Psoas muscle (tissue), 8 donors: ENCODE results near the gene ASTN2. TPM values are rescaled to one million over a fixed set of nuclear protein-coding genes. Genes with fewer than 3 reads are reported as not detected.

Experiments used
- ATAC-seq, 4 donors: fragments of 200-7000 bp; cut with Tn5 transposase; one replicate each; pipeline ENCODE4 v1.9.1; 2020; ENCODE audit warnings: moderate library complexity in 3 of 4, mild to moderate bottlenecking in 2 of 4
- DNase-seq, 2 donors: peaks; one replicate each; pipeline ENCODE4 v3.0.0-alpha.2; 2020
- H3K27ac ChIP-seq: fragments of 200-600 bp; one replicate; pipeline ENCODE4 v1.8.0; 2022
- H3K27me3 ChIP-seq, 3 donors: fragments of 200-600 bp in 1 of 3; one replicate each; pipeline versions ENCODE4 v1.6.1 to v1.8.0; 2013 to 2022; ENCODE audit warnings: low read length in 2 of 3, mild to moderate bottlenecking in 2 of 3, moderate library complexity in 1 of 3; ENCODE audit not compliant: insufficient read depth in 3 of 3
- H3K36me3 ChIP-seq, 2 donors: fragments of 200-600 bp in 1 of 2; one replicate each; pipeline versions ENCODE4 v1.6.1 to v1.8.0; 2013 to 2022; ENCODE audit warnings: low read depth in 1 of 2, mild to moderate bottlenecking in 1 of 2, moderate library complexity in 1 of 2; ENCODE audit not compliant: insufficient read depth in 1 of 2
- H3K4me1 ChIP-seq: fragments of 200-600 bp; one replicate; pipeline ENCODE4 v1.8.0; 2022
- H3K4me3 ChIP-seq: fragments of 200-600 bp; one replicate; pipeline ENCODE4 v1.8.0; 2022; ENCODE audit warnings: mild to moderate bottlenecking
- H3K9me3 ChIP-seq: fragments of 200-600 bp; one replicate; pipeline ENCODE4 v1.8.0; 2022
- WGBS, 3 donors: extraction: QIAGEN DNeasy Blood & Tissue Kit; methylation state at CpG; one replicate each; pipeline versions ENCODE4 v1.1.6 to v1.1.7; 2013; 5-methylcytosine and 5-hydroxymethylcytosine counted together
- intact Hi-C, 2 donors: fragments of 100-400 bp; cut with DNase I; formaldehyde crosslinking; loops; one replicate each; pipeline versions ENCODE4 v1.11.0 to v1.14.2; 2022
- polyA plus RNA-seq, 3 donors: library from polyadenylated mRNA; stranded (reverse); fragments of 200-250 nt; gene quantifications; one replicate each; pipeline ENCODE4 v1.2.3, GENCODE V29; 2013
- total RNA-seq, 4 donors: library from RNA; stranded (reverse); fragmentation: NEBNext Ultra II Directional in 2 of 4; extraction: Animal tissue kit (Norgen Biotek cat#: 25700) in 2 of 4; gene quantifications; one replicate each; pipeline versions ENCODE4 v1.2.1 to v1.2.4, GENCODE V29; 2021 to 2023
- TF ChIP-seq, protein P1 (sequence below): fragments of 200-600 bp; IDR thresholded peaks from one replicate; pipeline ENCODE4 v1.8.0; 2022; ENCODE audit warnings: antibody characterized with exemption
- donor health status: healthy with polysubstance abuse.
- donor health status: DM: no; HTN: no; CAD: no; lungs with moderate emphysema.
- donor health status: Bipolar disorder and iron deficiency.
- donor health status: healthy.
- donor health status: DM: yes; HTN: yes; CAD: no.
- donor health status: DM: no; HTN: no; CAD: no.
- donor health status: DM: no; HTN: no; CAD: no.
- donor health status: DM: yes; HTN: yes; CAD: no.

The ASTN2 gene
- total and polyA plus RNA-seq, 7 donors = 2.0 to 10.3 (median 3.3) TPM

- no peak for DNase-seq
- TF ChIP-seq, protein P1, sequence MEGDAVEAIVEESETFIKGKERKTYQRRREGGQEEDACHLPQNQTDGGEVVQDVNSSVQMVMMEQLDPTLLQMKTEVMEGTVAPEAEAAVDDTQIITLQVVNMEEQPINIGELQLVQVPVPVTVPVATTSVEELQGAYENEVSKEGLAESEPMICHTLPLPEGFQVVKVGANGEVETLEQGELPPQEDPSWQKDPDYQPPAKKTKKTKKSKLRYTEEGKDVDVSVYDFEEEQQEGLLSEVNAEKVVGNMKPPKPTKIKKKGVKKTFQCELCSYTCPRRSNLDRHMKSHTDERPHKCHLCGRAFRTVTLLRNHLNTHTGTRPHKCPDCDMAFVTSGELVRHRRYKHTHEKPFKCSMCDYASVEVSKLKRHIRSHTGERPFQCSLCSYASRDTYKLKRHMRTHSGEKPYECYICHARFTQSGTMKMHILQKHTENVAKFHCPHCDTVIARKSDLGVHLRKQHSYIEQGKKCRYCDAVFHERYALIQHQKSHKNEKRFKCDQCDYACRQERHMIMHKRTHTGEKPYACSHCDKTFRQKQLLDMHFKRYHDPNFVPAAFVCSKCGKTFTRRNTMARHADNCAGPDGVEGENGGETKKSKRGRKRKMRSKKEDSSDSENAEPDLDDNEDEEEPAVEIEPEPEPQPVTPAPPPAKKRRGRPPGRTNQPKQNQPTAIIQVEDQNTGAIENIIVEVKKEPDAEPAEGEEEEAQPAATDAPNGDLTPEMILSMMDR = no peak
- H3K4me1 ChIP-seq = no peaks in the 10 kb centered on the region
- no peaks in the 10 kb centered on the region for H3K27me3 ChIP-seq
- no peak for ATAC-seq
- 41 to 60% (median 56%) methylated on average over 8 of the region's 8 CpGs for WGBS, 3 donors
- no peak overlapping the region for H3K4me3 ChIP-seq
- intact Hi-C loops = no loop called here
- H3K36me3 ChIP-seq = no peaks in the 10 kb centered on the region
- H3K9me3 ChIP-seq = no peaks in the 10 kb centered on the region
- no peak overlapping the region for H3K27ac ChIP-seq
These were observed 156.5 kb downstream of the ASTN2 start for GRCh38 chr9:117258184-117258866.

DNA sequence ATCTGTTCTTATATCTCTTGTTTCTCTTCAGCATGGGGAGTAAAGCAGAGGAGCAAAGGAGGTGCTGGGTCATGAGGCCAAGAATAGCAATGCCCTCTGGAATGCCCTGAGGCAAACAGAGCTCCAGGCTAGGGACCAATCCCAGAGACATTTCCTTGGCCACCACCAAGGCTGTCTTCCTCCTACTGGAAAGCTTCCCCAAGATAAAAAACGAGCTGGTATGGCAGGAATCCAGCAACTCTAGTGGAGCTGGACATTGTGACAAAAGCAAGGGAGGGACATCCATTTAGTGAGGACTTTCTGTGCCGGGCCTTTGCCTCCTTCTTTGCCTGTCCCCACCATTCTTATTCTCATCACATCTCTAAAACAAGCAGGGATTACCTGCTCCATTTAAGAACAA, 161.6 kb downstream of the ASTN2 start:
- Histone ChIP-seq H3K9me3 (no peaks in the 10 kb centered on the region), H3K4me3 (no peak overlapping the region), H3K27ac (no peak overlapping the region), H3K27me3 (no peaks in the 10 kb centered on the region), H3K36me3 (no peaks in the 10 kb centered on the region), H3K4me1 (no peaks in the 10 kb centered on the region)
- TF ChIP-seq, protein P1 = no peak
- 25 to 36% (median 29%) methylated on average over 2 of the region's 2 CpGs for WGBS, 3 donors
- DNase-seq (no peak), ATAC-seq (no peak)
- intact Hi-C loops = no loop called here

- ATAC-seq = no peak
- no peak for DNase-seq
- 71 to 87% (median 86%) methylated on average over 3 of the region's 3 CpGs for WGBS, 3 donors
- Histone ChIP-seq H3K4me1 (no peaks in the 10 kb centered on the region), H3K27ac (no peak overlapping the region), H3K27me3 (peaks cover 0 to 3% (median 0%) of the 10 kb centered on the region in 3 donors), H3K9me3 (no peaks in the 10 kb centered on the region), H3K4me3 (no peak overlapping the region), H3K36me3 (no peaks in the 10 kb centered on the region)
- intact Hi-C loops = no loop called here
- TF ChIP-seq, protein P1 = no peak
These were observed 164.1 kb downstream of the ASTN2 start for GRCh38 chr9:117250610-117251215.

- TF ChIP-seq, protein P1 = no peak
- WGBS, 3 donors = 84 to 89% (median 86%) methylated on average over 3 of the region's 3 CpGs
- ATAC-seq (no peak), DNase-seq (no peak)
- intact Hi-C loops = no loop called here
- Histone ChIP-seq H3K9me3 (no peaks in the 10 kb centered on the region), H3K27me3 (peaks cover 0 to 4% (median 0%) of the 10 kb centered on the region in 3 donors), H3K4me1 (no peaks in the 10 kb centered on the region), H3K27ac (no peak overlapping the region), H3K4me3 (no peak overlapping the region), H3K36me3 (no peaks in the 10 kb centered on the region)
These were observed 165.1 kb downstream of the ASTN2 start for GRCh38 chr9:117249799-117250198.
